NCI-H1048 (cell line): Measurements from ENCODE around the gene SYS1.
A peak's percentile ranks its signal among the peaks of the same experiment; 100 is the strongest.

Source experiments
- DNase-seq: peaks from one replicate; lab custom pipeline; 2025; lab: John Stamatoyannopoulos, UW

Gene SYS1

DNA sequence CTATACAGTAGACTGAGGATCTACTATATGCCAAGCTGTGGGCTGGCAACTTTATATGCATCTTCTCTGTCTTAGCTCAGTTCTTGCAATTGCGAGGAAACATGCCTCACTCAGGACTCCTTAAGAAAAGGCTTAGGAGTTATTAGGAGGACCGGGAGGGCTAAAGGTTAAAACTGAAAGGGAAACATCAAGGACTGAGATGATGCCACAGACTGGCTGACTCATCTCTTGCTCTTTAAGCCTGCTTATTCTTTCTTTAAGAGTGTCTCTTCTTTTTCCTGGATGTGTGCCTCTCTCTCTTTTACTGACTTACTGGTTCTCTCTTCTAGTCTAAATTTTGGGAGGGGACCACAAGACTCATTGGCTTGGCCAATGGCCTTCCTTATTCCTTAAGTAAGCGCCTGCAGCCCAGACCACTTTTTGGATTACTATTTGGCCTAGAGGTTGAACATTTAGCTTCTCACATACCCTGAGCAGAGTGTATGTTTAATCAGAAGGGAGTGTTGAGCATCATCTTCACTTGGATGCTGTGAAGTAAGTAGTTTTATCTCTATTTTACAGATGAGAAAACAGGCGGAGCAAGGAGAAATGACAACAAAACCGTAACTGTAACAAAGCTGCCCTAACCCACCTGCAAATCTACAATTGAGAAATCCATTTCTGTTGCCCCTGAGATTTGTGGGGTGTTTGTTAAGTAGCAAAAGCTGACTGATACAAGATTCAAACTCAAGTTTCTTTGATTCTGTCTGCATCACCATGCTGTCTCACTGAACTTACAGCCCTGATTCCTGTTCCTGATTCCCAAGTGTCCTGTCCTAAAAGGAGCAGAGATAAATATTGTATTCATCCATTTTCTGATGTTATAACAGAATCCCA lies 7.5 kb upstream of the SYS1 start:
- DNase-seq, result no peak

DNA sequence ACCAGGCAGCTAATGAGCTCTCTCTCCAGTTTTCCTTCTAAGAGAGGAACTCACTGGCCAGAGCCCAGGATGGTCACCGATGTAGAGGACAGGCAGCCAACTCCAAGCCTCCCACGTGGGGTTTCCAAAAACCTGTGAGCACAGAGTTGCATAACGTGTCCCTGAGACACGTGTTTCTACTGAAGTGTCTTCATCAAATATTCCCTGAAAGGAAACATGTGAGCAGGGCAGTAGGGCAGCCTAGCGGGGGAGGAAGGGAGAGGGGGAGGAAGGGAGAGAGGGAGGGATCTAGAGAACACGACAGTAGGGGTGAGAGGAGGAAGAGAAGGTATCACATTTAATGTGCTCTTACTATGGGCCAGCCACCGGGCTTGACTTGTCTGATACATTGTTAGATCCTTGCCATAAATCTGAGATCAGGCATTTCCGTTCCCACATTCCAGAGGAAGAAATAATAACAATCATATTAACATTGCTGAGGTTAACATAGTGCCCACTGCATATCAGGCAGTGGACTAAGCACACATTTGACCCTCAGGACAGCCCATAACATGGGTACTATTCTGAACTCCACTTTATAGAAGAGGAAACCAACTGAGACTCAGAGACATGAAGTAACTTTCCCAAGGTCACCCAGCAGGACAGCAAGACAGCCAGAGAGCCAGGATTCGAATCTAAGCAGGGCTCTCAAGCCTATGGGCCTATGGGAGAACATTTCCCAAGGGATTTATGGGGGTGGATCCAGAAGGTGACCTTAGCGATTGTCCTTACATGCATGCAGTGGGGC lies 4.5 kb upstream of the SYS1 start:
- no peak for DNase-seq

DNA sequence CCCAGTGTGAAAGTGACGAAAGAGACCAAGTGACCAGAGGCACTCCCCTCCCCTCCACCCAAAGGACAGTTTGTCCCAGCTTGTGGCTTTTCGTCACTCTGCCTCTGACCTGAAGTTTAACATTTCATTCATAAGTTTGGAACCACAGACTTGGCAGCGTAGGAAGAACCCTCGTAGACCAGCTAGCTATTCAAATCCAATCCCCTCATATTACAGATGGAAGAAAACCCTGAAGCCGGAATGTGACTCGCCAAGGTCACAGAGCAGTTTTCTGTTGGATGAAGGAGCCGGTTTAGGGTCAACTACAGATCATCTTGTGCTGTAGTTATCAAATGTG lies 3.9 kb upstream of the SYS1 start:
- no peak for DNase-seq

DNA sequence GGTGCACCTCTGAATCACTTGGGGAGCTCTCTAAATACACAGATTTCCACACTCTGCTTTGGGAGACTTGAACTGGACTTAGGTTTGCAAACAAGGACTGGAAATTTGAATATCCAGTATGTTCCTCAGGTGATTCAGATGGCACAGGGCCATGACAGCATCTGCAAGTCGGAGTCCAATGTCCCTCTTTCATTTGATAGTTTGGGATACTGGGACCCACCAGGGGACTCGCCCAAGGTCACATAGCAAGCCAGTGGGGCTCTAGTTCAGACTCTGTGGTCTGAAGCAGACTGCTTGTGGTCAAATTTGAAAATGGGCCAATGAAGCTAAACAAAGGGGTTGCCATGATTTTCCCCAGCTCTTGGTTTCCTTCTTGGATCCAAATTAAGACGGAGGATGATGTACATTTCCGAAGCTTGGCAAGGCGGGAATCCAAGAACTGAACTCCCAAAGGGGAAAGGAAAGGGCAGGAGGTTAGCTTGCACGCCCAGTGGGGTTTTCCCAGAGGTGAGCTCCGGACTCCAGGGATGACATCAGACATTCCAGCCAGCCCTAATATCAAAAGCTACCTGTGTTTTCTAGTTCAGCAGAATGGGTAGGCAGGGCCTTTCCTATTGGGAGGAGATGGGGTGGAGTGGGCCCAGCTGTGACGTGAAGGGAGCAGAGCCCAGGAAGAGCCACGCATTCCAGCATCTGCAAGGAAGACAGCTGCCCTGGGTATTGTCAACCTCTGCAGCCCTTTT lies 3.4 kb upstream of the SYS1 start:
- no peak for DNase-seq

DNA sequence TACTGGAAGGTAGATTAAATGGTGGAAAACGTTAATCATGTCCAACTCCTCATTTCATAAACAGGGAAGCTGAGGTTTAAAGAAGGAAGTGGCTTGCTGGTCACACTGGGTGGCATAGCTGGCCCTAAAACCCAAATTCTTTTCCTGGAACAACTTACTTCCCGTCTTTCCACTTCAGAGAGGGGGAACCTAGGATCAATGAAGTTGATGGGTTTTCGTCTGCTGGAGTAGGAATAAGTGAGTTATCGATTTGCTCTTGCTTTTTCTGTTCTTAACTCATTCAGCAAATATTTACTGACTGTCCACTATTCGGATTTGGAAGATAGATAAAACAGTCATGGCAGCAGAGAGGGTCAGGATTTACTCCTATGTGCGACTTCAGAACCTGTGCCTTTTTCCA lies 1.2 kb upstream of the SYS1 start:
- no peak for DNase-seq

DNA sequence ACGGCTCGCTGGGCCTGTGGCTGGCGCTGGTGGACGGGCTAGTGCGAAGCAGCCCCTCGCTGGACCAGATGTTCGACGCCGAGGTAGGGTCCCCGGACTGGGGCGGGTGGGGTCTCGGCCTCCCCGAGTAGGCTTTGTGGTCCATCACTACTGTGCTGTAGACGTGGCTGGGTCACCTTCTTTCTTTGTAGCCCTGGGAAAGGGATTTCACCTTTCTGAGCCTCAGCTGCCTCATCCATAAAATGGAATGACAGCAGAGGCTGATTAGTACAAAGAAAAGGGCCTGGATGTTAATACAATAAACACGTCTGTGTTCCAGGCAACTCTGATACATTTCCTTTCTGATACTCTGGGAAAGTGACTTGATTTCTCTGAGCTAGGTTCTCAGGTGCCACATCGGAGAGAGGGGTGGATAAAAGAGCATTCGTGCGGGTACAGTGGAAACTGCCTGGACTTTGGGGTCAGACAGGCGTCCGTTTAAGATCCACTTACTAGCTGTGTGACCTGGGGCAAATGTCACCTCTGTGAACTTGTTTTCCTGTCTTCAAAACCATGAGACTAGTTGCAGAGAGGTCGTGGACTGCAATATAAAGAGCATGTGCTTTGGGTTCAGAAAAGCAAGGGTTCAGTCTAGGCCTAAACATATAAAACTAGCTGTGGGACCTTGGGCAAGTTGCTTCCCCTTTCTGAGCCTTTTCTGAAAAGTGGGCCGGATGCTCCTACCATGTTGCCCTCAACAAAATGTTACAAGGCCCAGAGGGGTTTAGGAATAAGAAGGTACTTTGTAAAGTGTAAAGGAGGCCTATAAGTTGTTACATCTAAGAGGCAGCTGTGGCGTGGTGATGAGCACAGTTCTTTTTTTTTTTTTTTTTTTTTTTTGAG lies 896 bp downstream of the SYS1 start:
- no peak for DNase-seq

DNA sequence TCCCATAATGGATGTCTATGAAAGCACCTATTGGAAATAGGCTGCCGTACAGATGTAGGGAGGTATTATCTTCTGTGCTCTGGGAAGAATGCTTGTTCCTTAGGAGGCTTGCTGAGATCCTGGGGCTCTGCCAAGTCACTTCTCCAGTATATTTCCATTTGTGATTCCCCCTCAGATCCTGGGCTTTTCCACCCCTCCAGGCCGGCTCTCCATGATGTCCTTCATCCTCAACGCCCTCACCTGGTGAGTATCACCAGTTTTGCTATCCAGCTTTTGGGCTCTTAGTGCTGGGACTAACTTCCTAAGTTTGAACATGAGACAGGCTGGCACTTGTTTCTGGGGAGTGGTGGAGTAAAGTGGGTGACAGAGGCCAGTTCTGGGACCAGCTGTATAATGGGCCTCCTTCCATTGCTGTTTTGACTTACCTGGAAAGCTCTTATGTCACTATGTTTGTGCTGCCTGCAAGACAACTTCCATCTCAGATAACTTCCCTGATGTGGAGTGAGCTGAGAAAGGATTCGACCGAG lies 2.6 kb downstream of the SYS1 start:
- no peak for DNase-seq

DNA sequence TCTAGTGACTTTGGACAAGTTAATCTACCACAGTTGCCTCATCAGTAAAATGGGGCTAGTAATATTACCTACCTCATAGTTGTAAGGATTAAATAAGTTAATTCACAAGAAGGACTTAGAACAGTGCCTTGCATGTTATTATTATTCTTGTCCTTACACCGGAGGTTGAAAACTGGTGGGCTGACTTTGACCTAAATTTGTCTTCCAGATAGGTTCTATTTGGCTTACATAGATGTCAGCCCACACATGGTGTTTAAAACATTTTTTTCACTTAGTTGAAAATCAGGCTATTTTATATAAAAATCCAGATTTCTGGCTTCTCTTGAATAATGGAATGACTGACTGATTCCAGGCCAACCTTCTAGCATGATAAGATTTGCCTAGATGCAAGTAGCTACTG lies 3.2 kb downstream of the SYS1 start:
- DNase-seq, result no peak

DNA sequence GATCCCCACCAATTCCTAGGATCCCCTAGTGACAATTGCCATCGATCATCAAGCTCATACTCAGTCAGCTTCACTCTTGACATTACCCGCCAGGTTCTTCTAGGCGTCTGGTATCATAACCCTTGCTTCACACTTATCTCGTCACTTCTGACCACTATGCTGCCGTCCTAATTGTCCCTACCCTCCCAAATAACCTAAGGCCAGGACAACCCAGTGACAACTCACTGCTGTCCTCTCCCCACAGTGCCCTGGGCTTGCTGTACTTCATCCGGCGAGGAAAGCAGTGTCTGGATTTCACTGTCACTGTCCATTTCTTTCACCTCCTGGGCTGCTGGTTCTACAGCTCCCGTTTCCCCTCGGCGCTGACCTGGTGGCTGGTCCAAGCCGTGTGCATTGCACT lies 3.7 kb downstream of the SYS1 start:
- DNase-seq, result no peak

DNA sequence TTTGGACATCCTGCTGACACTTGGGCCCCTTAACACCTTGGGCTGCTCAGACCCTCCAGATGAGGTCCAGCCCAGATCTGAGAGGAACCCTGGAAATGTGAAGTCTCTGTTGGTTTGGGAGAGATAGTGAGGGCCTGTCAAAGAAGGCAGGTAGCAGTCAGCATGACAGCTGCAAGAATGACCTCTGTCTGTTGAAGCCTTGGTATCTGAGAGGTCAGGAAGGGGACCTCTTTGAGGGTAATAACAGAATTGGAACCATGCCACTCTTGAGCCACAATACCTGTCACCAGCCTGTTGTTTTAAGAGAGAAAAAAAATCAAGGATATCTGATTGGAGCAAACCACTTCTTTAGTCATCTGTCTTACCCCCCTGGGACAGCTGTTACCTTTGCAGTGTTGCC lies 4.2 kb downstream of the SYS1 start:
- no peak for DNase-seq

DNA sequence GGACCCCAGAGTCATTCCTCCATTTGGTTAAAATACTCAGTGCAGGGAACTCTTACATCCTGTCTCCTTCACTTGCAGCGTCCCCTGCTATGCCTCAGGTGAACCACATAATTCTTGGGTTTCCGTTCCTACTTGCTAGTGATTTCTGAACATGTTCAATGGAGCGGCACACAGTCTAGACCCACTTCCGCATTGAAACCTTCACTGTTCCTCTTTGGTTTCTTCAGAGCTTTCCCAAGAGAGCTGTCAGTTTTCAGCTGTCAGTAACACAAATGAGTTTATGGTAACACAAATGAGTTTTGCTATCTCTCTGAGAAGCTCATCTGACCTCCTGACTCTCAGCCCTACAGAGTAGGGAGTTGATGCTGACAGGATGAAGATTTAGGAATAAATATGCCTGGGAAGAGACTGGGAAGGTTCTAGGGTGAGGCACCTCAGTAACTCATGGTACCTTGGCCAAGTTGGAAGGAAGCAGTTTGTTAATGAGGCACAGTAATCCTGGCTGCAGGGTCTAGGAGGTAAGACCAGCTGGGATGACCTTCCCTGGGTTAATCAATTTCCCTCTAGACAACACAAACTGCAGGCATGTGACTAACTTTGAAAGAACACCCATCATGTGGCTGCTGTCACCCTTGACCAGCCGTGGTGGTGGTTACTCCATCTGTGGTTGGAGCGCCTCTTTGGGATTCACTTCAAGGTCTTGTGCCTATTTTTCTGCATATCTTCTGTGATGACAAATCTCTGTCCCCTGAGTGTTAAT lies 5.4 kb downstream of the SYS1 start:
- DNase-seq, result no peak

DNA sequence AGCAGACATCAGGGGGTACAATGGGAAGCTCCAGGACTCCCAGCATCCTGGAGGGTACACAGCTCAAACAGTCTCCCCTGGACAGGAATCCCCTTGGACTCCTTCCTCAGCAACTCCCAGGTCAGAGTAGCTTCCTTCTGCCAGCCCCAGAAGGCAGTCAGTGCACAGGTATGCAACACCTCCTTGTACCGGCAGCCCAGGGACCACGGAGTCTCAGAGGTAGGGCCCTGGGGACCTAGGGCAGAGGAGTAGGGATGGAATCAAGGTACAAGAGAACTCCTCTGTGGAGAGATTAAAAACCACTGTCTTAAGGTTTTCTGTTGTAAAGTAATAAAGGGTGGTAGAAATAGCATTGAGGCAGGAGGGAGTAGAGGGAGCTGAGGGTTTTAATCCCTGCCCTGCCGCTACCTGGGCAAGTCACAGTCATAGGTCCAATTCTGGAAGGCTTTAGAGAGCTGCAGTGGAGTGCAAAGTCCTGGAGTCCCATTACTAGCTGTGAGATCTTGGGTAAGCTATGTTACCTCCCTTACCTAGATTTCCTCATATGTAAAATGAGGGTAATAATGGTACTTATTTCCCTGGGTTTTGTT lies 7.7 kb downstream of the SYS1 start:
- no peak for DNase-seq

DNA sequence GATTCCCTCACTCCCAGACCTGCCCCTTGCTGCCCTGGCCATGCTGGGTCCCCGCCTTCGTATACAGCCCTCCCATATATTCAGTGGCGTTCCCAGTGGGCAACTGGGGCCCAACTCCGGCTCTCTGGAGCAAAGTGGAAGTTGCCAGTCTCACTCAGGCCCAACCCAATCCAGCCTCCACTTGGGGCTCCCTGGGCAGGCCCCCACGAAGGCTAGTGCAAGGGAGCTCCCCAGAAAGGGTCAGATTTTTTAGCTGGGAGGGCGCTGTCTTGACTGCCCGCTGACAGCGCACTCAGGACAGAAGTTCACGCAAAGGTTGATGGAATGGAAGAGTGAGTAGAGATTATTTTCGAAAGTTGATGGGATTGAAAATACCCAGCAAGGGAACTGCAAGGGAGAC lies 9.3 kb downstream of the SYS1 start:
- no peak for DNase-seq

DNA sequence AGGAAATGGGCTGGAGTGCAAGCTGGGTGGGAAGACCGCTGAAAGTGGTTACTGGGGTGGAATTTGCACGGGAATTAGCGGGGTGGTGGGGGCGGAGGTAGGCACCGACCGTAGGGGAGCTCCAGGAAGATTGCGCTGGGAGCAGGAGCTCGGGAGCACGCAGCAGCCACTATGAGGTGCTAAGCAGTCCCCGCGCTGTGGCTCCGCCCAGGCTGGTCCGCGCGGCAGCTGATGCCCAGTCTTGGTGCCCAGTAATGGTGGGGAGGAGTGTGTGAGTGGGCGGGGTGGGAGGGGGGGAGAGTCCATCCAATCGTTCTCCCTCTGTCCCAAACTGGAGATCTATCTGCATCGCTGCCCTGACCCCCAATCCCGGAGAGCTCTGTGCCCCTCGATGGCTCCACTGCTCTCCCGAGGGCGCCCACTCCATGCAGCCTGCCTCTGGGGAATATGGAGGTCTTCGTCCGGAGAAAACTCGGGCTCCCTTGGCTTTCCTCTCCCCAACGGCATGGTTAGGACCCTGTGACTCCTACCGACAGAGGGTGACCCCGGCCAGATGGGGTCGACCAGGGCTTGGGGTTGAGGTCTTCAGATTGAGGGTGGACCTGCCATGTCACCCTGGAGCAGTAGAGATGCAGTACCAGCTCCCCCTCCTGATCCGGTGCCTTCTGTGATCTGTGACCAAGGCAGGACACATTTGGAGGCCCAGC lies 9.8 kb downstream of the SYS1 start:
- DNase-seq, result no peak

DNA sequence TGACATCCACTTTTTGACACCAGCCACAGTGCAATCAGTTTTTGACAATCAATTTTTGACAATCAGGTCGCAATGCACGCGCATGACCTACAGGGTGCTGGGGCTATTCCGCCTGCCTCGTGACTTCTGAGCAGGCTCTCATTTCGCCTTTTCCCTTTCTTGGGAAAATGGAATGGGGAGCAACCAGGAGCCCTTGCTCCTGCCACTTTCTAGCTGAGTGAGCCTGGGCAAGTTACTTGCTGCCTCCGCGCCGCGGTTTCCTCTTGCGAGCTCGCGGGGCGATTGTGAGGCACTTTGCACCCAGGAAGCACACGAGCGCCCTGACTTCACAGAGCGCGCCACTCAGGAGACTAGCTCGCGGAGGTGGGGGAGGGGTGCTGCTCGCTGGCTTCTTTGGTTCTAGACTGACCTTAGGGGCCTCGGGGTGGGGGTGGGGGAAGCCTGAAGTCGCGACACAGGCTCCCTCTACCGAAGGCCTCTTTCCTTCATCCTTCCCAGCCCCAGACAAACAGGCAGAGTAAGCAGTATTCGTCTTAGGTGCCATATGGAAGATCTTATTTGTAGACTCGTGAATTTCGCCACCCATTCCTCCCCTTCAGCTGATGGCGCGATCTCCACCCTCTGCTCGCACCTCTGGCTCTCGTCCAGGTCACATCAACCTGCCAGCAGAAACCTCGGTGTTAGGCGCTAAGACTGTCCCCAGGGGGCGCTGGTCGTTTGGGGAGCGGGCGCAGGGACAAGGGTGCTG lies 10.6 kb downstream of the SYS1 start:
- DNase-seq, result peak; percentile 54

DNA sequence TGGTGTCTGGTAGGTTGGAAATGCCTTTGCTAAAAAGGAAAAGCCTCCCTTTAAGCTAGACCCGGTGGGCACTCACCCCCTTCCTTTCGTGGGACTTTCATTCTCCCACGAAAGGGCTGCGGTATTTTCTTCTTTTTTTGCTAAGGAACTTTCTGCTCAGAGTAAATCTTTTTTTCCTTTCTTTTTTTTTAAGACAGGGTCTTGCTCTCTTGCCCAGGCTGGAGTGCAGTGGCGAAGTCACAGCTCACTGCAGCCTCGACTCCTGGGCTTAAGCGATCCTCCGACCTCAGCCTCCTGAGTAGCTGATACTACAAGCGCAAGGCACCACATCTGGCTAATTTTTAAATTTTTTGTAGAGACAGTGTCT lies 11.1 kb downstream of the SYS1 start:
- DNase-seq, result no peak

DNA sequence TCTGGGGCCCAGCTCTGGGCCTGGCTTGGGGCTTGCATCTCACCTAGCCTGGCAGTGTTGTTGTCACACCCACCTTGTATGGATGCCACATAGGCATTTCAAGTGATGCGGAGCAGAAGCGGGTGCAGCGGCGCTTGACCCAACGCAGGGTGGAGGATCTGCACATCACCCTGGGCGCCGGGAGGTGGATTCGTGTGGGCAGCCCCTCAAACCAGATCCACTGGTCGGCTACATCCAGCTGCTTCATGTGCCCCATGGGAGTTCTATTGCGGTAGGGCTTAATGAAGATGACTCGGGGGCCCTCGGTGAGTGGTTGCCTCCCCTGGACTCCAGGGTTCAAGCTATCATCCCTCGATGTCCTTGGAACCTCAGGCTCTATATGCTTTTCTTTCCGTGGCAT lies 12.0 kb downstream of the SYS1 start:
- DNase-seq, result no peak

DNA sequence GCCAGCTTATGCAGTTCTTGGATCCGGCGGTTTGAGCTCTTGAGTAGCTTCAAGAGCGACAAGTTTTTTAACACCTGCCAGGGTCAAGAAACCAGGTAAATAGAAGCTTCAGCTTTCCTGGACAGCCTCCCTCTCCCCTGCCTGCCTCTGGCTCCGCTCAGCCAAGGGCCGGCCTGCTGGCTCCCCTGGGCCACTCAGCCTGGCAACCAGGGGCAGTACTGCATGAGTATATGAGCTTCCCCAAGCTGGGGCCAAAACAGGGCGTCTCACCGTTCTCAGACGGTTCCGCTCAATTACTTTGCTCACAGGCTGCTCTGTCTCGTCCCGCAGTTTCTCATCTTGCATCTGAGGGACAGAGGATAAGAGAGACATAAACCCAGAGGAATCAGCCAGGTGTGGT lies 14.3 kb downstream of the SYS1 start:
- no peak for DNase-seq

DNA sequence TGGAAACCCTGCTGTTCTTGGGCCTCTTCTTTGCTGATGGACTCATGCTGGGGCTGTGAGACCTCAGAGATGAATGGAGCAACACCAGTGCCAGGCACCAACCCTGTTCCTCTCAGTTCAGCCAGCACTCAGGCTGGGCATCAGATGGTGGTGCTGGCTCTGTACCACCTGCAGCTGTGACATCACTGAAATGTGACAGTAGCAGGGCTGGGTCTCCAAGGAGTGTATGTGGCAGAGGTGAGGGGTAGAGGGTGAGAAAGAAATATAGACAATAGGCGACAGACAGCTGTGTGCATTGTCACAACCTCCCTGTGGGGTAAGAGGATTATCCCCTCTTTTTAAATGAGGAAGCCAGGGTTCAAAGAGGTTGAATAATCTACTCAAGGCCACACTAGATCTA lies 15.2 kb downstream of the SYS1 start, which contains the start of gene TP53TG5:
Gene TP53TG5 (minus strand): TSS at position 135 of the 400 bp plus-strand sequence. CDS start 89 bp downstream, at position 46.
- no peak for DNase-seq
